Activated CD4-positive, alpha-beta T cell treated with anti-CD3 and anti-CD28 coated beads, Interleukin-2, amount 50 U/mL, for 4 hours (primary cell): ENCODE data around the gene NOTCH3.

Source experiments
- DNase-seq, 2 experiments: peaks; one replicate each; pipeline ENCODE4 v3.0.0-alpha.2; 2020

The NOTCH3 gene

GRCh38 chr19:15159251-15159650 lies 41.5 kb downstream of the NOTCH3 start:
- DNase-seq, result no peak

GRCh38 chr19:15156391-15156790 lies 44.4 kb downstream of the NOTCH3 start:
- no peak for DNase-seq

DNA sequence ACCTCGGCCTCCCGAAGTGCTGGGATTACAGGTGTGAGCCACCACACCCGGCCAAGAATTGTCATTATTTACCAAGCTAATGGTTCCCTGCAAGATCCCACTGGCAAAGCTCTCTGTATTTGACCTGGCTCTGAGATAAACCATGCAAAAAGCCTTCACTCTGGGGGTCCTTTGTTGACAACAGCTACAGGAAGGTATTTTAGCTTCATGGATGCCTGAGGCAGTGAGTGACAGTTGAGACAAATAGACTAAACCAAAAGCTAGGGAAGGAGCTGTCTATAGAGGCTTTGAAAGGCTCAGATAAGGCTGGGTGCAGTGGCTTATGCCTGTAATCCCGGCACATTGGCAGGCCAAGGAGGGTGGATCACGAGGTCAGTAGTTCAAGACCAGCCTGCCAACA lies 45.5 kb downstream of the NOTCH3 start:
- DNase-seq, result no peak

DNA sequence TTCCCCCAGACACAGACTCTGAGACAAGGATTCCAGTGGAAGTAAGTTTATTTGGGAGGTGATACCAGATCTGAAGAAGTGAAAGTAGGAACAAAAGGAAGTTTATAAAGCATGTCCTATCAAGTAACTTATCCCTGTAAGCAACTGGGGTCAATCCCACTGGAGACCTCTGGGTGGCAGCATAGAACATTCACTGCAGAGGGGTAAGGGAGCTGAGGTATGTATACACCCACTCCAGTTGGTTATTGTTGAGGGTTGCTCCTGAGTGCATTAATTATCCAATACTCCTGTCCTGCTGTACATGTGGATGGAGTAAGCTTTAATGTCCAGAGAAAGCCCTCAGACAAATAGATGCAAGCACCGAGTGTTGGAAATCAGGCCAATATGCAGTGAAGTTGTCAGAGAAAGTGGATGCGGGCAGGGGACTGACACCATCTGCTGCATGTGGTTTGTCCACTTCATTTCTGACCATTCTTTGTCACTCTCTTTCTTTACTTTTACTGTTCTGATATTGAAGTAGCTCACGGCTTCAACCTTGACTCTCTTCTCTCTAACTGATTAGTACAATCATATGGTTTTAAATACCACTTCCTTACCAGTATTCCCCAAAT lies 46.7 kb downstream of the NOTCH3 start:
- peak; percentile 12 to 18 for DNase-seq

DNA sequence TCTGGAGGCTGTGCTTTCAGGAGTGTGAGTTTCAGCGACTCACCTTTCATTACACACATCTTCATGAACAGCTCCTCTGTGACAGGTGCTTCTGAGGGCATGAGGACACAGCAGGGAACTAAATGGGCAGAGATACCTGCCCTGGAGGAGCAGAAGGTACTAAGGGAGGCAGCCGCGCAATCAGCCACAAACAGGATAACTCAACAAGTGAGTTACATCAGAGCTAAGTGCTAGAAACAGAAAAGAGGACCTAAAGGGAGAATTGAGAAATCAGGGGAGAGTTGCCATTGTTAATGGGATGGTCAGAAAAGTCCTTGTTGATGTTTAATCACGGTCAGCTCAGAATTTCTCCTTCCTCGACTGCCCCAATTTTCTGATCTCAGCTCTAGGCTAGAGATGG lies 51.1 kb downstream of the NOTCH3 start:
- no peak for DNase-seq

GRCh38 chr19:15147090-15147489 lies 53.7 kb downstream of the NOTCH3 start:
- DNase-seq, result no peak

DNA sequence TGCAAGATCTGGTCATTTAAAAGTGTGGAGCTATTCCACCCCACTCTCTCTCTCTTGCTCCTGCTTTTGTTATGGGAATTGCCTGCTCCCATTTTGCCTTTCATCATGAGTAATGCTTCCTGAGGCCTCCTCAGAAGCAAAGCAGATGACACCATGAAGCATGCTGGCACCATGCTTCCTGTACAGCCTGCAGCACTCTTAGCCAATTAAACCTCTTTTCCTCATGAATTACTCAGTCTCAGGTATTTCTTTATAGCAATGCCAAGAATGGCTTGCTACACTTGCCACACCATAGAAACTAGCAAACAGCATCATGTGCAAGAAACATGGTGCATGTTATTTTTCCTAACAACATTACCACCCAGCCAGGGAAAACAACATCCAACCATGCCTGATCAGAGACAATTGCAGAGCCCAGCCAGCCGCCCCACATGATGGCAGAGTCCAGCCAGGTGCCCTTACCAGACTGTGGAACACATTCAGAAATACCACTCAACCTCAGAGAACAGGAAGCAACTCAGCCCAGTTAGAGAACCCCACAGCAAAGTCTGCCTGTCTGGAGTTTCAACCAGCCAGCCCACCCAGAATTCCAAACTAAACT lies 56.6 kb downstream of the NOTCH3 start:
- no peak for DNase-seq

- DNase-seq, result no peak
Observed at GRCh38 chr19:15142313-15142712, 58.5 kb downstream of the NOTCH3 start.

GRCh38 chr19:15141143-15141542 lies 59.7 kb downstream of the NOTCH3 start:
- DNase-seq, result no peak

- no peak for DNase-seq
Observed at GRCh38 chr19:15138427-15138826, 62.4 kb downstream of the NOTCH3 start.

- DNase-seq, result no peak
Observed at GRCh38 chr19:15137777-15138176, 63.0 kb downstream of the NOTCH3 start.

DNA sequence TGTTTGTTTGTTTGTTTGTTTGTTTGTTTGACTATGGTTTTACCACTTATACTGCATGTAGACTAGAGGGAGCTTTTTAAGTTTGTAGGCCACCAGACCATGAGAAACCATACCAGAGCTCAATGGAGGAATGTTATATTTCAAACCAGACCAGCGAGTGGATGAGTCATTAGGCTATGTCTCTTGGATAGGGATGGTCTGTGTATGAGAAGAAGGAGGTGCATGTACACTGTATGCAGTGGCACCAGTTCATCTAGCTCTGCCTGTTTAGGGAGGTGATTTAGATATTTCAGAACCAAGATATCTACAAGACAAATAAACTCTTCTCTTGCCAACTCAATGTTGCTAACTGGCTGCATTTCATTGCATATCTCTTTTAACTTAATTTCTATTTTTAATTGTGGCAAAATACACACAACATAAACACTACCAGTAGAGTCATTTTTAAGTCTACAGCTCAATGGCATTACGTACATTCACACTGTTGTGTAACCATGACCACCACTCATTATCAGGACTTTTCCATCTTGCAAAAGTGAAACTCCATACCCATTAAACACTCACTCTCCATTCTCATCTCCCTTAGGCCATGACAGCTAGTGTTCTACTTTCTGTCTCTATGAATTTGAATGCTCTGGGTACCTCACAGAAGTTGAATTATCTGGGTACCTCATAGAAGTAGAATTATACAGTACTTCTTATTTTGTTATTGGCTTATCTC lies 64.4 kb downstream of the NOTCH3 start:
- DNase-seq, result no peak

GRCh38 chr19:15129856-15130585 lies 70.8 kb downstream of the NOTCH3 start:
- DNase-seq, result peak; percentile 46 to 57

DNA sequence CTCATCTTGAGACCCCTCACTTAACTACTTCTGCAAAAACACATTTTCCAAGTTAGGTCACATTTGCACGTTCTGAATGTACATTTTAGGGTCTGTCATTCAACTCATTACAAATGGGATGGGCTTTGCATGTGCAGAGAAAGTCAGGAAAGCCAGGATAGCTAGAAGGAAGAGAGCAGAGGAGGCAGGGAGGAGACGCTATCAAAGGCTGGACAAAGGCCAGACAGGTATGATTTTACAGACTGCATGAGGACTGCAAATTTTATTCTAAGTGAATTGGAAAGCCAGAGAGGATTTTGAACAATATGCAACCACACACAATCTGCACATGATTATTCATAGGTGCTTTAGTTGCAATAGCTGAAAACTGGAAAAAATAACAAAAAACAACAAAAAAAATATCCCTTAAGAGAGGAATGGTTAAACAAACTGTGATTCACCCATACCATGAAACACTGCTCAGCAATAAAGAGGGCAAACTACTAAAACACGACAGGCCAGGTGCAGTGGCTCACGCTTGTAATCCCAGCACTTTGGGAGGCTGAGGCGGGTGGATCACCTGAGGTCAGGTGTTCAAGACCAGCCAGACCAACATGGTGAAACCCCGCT lies 72.5 kb downstream of the NOTCH3 start:
- no peak for DNase-seq

DNA sequence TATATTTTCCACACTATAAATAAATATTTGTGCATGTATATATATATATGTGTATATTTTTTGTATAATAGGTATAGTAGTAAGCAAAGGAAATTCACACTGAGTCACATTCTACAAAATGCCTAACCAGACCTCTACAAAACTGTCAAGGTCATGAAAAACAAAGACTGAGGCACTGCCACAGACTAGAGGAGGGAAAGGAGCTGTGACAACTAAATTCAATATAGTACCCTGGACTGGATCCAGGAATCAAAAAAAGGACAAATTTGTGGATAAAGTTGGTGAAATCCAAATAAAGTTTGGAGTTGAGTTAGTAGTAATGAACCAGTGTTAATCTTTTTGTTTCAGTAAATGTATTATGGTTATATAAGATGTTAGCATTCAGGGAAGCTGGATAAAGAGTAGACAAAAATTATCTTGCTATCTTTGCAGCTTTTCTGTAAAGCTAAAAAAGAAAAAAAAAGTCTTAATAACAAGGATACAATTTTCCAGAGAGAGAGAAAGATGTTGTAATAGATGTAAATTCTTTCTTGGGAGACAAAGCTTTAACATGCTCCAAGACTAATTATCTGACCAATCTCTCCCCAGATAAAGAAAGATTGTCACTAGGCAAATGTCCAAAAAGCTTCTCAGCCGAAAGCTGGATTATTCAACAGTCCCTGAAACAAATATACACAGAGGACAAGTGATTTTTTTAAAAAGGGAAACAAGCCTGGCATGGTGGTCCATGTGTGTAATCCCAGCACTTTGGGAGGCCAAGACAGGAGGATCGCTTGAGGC lies 74.5 kb downstream of the NOTCH3 start:
- DNase-seq, result no peak

DNA sequence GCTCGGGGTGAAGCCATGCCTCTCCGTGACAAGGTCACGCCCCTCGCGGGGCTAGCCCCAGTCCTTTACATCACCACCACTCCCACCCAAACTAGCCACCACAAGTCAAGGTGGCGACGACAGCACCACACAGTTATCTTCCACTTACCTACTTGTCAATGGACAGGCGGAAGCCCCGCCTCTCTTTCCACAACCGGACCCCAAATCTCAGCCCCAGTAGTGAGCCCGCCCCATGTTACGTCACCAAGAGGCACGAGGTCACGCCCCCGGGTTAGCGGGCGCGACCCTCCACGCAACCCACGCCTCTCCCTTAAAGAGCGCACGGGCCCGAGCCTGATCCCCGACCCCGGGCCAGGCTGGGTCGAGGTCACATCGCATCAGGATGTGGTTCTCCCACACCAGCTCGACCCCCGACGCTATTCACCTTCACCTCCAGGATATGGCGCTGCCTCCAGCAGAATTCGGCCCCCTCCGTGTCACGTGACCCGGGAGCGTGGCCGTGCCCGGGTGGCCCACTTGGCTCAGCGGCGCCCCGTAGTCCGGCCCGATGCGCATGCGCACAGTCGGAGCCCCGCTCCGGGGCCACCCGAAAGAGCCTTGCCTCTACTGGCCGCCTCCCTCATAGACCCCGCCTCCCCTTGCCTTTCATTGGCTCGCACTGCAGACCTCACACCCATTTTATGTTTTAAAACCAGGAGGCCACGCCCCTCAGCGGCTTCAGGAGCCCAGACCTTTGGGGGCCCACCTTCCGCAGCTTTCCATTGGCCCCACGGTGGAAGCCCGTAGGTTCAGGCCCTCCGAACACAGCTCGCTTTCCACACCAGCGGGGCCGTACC lies 75.3 kb downstream of the NOTCH3 start:
- peak; percentile 95 to 96 for DNase-seq

GRCh38 chr19:15124572-15125231 lies 76.1 kb downstream of the NOTCH3 start:
- no peak for DNase-seq

DNA sequence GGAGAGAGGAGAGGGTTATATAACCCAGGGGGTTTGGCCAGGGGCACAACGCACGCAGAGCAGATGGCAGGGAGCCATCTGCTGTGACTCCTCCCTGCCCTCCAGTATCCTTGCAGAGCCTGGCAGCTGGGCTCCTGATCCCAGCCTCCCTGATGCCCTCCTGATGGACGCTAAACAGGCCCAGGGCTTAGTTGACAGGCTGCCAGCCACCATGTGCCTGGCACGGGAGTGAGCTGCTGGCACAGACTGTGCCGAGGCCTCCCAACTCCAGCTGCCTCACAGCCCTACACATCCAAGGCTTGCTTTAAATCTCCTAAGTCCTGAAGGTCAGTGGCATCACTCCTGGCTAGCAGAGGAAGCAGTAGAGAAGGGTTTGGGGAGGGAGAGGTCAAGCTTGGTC lies 76.9 kb downstream of the NOTCH3 start:
- DNase-seq, result no peak

DNA sequence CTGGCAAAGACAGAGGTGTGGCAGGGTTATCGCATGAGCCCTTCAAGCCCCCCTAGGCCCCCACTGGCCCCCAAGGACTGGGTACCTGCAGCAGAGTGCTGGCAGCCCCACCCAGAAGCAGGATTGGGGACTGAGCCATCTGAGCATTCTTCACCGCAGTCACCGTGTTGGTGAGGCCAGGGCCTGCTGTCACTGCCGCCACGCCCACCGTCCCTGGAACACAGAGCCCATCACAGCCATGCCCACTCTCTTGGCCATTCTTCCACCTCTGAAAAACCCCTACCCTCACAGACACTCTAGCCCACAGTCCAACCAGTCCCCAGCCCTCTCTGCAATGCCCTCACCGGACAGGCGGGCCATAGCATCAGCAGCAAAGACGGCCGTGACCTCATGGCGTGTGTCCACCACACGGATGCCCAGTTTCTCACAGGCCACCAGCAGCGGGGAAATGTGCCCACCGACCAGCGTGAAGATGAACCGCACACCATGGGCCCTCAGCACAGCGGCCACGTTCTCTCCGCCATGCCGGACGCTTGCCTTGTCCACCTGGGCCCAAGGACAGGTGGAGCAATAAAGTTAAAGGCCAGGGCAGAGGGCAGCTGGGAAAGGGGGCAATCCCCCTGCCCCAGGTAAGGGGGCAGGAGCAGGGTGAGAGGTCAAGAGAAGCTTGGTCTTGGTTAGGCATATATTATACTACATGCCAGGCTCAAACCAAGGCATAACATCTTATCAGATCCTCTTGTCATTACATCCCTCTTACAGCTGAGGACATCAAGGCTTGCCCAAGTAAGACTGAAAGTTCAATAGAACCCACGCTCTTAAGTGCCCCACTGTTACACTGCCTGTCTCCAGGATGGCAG lies 77.5 kb downstream of the NOTCH3 start:
- no peak for DNase-seq
